ENCODE results near the gene STRIP1.

STRIP1 gene

DNA sequence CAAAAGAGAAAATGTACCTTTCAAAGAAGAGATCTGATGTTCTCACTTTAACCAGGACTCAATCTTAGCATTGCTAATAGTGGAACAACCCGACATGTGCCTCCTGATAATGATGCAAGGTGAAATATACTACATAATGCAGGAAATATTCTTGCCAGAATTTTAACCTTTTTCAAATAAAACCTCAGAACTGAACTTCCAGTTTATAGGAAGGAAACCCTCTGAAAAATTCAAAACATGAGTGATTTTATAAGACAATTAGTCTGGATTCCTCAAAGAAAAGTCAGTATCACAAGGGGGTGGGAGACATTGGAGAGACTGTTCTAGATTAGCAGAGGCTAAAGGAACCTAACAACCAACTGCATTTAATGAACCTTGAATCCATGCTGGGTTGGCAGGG is 31.7 kb upstream of the STRIP1 start:
- H3K27ac ChIP-seq = no peak overlapping the region
- TF ChIP-seq, protein P1, sequence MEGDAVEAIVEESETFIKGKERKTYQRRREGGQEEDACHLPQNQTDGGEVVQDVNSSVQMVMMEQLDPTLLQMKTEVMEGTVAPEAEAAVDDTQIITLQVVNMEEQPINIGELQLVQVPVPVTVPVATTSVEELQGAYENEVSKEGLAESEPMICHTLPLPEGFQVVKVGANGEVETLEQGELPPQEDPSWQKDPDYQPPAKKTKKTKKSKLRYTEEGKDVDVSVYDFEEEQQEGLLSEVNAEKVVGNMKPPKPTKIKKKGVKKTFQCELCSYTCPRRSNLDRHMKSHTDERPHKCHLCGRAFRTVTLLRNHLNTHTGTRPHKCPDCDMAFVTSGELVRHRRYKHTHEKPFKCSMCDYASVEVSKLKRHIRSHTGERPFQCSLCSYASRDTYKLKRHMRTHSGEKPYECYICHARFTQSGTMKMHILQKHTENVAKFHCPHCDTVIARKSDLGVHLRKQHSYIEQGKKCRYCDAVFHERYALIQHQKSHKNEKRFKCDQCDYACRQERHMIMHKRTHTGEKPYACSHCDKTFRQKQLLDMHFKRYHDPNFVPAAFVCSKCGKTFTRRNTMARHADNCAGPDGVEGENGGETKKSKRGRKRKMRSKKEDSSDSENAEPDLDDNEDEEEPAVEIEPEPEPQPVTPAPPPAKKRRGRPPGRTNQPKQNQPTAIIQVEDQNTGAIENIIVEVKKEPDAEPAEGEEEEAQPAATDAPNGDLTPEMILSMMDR (conservative IDR thresholded peaks at IDR 0.05) = no peak

DNA sequence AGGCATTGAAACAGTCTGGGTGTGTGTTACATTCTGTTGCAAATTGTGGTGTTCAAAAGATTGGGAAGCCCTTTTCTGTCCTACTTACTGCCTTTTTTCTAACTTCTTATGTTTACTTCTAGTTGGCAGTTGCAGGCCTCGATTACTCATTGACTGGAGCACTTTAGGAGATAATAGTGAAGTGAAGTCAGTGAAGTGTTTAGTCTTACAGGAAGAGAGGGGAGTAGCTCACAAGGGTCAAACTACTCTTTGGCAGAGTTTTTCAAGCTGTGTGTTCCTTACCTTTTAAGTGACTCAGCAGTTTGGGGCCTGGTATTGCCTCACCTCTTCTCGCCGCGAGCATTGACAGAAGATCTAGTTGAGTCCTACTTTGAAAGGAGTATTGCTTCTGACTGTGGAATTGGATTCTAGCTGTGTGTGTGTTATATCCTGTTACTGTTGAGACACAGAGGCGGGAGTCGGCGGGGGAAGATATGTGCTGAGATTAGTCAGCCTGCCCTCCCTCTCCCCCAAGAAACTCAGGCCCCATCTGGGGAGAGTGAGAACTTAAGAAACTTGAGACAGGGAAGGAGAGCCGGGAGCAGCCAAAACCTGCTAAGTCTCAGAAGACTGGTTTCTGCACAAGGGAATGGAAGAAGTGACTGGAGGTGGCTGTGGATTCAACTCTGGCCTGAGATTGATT is 30.5 kb upstream of the STRIP1 start:
- H3K27ac ChIP-seq = no peak overlapping the region

DNA sequence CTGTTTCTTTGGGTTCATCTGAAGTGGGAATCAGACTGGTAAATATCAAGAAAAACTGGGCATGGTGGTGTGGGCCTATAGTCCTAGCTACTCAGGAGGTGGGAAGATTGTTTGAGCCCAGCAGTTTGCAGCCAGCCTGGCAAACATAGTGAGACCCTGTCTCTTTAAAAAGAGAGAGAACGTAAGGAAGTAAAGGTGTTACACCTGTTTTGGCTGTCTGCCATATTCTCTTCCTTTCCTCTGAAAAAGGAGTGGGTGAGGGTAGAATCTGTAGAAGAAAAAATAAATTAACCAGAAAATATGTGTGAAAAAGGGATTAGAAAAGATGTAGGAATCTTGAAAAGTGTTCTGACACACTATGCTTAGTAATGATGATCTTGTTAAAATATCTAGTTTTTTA is 29.8 kb upstream of the STRIP1 start:
- H3K27ac ChIP-seq = no peak overlapping the region
- TF ChIP-seq, protein P1 (conservative IDR thresholded peaks at IDR 0.05) = no peak

More for the DNA sequence above, 30.5 kb upstream of the STRIP1 start:
- TF ChIP-seq, protein P1 (conservative IDR thresholded peaks at IDR 0.05) = no peak

DNA sequence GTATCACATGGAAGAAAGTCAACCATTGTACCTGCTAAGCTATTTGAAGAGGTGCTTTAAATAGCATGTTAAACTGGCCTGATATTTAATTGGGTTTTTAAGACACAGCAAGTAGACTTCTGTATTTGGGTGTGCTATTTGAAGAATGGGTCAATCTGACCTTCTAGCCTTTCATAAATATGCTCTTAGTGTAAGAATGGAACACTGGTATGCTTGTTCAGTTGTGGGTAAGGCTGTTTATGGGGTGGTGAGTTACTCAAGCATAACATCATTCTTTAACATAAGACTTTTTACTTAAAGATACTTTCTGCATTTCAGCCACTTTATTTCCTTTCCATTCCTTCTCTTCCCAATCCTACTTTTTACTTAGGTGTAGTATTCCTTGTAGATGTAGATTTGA is 28.5 kb upstream of the STRIP1 start:
- no peak overlapping the region; the same call in 1 of the 2 replicates for H3K27ac ChIP-seq
- TF ChIP-seq, protein P1 (conservative IDR thresholded peaks at IDR 0.05) = no peak

DNA sequence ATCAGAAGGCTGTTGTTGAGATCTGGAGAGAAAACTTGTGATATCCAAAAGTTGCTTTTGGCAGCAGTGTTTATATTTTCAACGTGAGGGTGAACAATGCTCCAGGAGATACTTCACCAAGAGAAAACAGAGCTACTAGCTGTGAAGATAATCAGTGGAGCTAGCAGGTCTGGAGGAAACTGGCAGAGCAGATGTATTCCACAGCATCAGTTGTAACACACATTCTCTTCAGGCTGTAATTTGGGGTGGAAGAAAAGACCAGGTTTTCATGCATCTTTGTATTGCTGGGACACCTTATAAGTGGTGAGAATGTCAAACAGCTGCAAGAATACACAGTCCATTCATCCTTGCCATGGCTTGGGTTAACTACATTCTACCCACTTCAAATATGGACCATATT is 27.9 kb upstream of the STRIP1 start:
- peak overlapping the region; percentile 42 for H3K27ac ChIP-seq
- TF ChIP-seq, protein P1 (conservative IDR thresholded peaks at IDR 0.05) = no peak

DNA sequence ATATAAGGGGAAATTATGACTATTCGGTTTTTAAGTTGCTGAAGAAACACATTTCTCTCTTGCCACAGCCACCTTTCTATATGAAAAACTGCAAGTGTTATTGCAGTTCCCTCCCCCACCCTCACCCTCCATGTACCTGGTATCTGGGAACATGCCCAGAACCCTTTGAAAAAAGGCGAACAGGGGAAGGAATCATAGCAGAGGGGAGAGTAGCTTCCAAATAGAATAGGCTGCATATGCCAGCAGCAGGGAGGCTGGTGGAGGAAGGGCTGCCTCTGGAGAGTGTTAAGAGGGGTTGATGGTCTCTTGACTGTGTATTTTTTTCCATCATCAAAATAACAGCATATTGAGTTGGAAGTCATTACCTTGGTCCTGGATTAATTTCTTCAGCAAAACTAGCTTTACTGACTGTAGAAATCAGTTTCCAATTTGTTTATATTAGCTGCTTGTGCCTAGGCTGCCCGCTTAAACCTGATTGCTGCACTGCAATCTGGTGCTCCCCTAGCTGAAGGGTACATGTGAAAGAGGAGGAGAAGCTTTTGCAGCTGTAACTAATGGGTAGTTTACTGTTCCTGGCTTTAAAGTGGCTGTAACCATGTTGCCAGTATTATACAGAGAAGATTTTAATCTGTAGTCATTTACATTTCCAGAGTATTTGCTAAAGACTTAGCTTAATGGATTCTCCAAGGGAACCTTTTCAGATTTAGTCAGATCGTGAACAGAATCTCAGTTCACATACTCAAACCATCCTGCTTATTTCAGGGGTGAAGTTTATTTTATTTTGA is 27.2 kb upstream of the STRIP1 start:
- TF ChIP-seq, protein P1 (conservative IDR thresholded peaks at IDR 0.05) = no peak
- H3K27ac ChIP-seq = peak overlapping the region; percentile 42

DNA sequence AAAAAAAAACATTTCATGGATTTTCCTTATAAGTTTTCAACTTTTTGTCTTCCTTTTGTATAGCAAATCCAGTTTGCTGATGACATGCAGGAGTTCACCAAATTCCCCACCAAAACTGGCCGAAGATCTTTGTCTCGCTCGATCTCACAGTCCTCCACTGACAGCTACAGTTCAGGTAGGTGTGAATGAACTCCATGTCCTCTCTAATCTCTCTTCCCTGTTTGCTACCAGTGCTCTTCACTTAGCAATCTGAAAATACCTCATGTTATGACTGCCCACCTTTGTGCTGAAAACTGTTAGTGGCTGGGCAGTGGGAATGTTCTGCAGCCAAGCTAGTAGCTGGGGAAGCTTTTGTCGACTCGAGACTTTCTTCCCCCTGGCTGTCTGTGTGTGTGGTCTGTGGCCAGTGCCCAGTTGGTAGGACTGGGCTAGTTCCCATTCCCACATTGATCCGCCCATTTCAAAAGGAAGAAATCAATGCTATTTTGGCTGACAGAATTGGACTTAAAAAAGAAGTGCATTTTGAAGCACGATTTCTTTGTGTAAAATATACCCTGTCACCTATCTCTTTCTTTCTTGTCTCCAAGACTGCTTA is 25.4 kb upstream of the STRIP1 start:
- TF ChIP-seq, protein P1 (conservative IDR thresholded peaks at IDR 0.05) = no peak
- no peak overlapping the region for H3K27ac ChIP-seq

Data from VCaP (cell line).